ENCODE measurements around the gene CLEC4M. TPM values are rescaled to one million over a fixed set of nuclear protein-coding genes. Genes with fewer than 3 reads are reported as not detected.

The CLEC4M gene
- total RNA-seq, 2 donors from 2014 or later = not detected

GRCh38 chr19:7788933-7789323 lies 25.9 kb downstream of the CLEC4M start:
- H3K4me3 ChIP-seq (ENCODE audit: low read length) = no peak overlapping the region
- Mint-ChIP-seq H3K27ac (no peak overlapping the region), H3K36me3 (ENCODE audit: low read depth) (no peaks in the 10 kb centered on the region), H3K4me3 (peak overlapping the region; percentile 24), H3K9me3 (peaks cover 8% of the 10 kb centered on the region), H3K4me1 (no peaks in the 10 kb centered on the region), H3K27me3 (ENCODE audit: insufficient read depth) (peaks cover 93% of the 10 kb centered on the region)
- no peaks in the 10 kb centered on the region for H3K36me3 ChIP-seq (ENCODE audit: control insufficient read depth, insufficient read depth, low read length)
- H3K4me1 ChIP-seq (ENCODE audit: control insufficient read depth, insufficient read depth, low read length) = no peaks in the 10 kb centered on the region
- no peak overlapping the region for H3K9ac ChIP-seq (ENCODE audit: extremely low read depth, low read length, poor library complexity, severe bottlenecking)
- peaks cover 76% of the 10 kb centered on the region for H3K27me3 ChIP-seq (ENCODE audit: control insufficient read depth, insufficient read depth, low read length, poor library complexity, severe bottlenecking)
- WGBS, 2 experiments (ENCODE audit: insufficient coverage in 1 of 2, insufficient read length in 1 of 2) = 9 to 12% methylated on average over 8 to 23 of the region's 23 CpGs
- no peak for TF ChIP-seq CTCF (conservative IDR thresholded peaks at IDR 0.05)
- no peak for DNase-seq
- H3K27ac ChIP-seq (ENCODE audit: low read depth, low read length) = no peak overlapping the region
- no peaks in the 10 kb centered on the region for H3K9me3 ChIP-seq (ENCODE audit: control insufficient read depth, low read length)

GRCh38 chr19:7789447-7789846 lies 26.4 kb downstream of the CLEC4M start:
- no peak overlapping the region for H3K27ac Mint-ChIP-seq
- no peak overlapping the region for H3K27ac ChIP-seq (ENCODE audit: low read depth, low read length)
- H3K4me1 Mint-ChIP-seq = no peaks in the 10 kb centered on the region
- peaks cover 93% of the 10 kb centered on the region for H3K27me3 Mint-ChIP-seq (ENCODE audit: insufficient read depth)
- H3K4me1 ChIP-seq (ENCODE audit: control insufficient read depth, insufficient read depth, low read length) = no peaks in the 10 kb centered on the region
- no peak for TF ChIP-seq CTCF (conservative IDR thresholded peaks at IDR 0.05)
- H3K27me3 ChIP-seq (ENCODE audit: control insufficient read depth, insufficient read depth, low read length, poor library complexity, severe bottlenecking) = peaks cover 71% of the 10 kb centered on the region
- no peaks in the 10 kb centered on the region for H3K9me3 ChIP-seq (ENCODE audit: control insufficient read depth, low read length)
- no peaks in the 10 kb centered on the region for H3K36me3 Mint-ChIP-seq (ENCODE audit: low read depth)
- peak overlapping the region; percentile 24 for H3K4me3 Mint-ChIP-seq
- no peak overlapping the region for H3K4me3 ChIP-seq (ENCODE audit: low read length)
- WGBS, 2 experiments (ENCODE audit: insufficient coverage in 1 of 2, insufficient read length in 1 of 2) = 20 to 28% methylated on average over 18 to 31 of the region's 31 CpGs
- no peak overlapping the region for H3K9ac ChIP-seq (ENCODE audit: extremely low read depth, low read length, poor library complexity, severe bottlenecking)
- peaks cover 8% of the 10 kb centered on the region for H3K9me3 Mint-ChIP-seq
- peak; percentile 89 for DNase-seq
- no peaks in the 10 kb centered on the region for H3K36me3 ChIP-seq (ENCODE audit: control insufficient read depth, insufficient read depth, low read length)

- no peak overlapping the region for H3K4me3 Mint-ChIP-seq
- H3K36me3 Mint-ChIP-seq (ENCODE audit: low read depth) = no peaks in the 10 kb centered on the region
- Histone ChIP-seq H3K4me1 (ENCODE audit: control insufficient read depth, insufficient read depth, low read length) (no peaks in the 10 kb centered on the region), H3K36me3 (ENCODE audit: control insufficient read depth, insufficient read depth, low read length) (no peaks in the 10 kb centered on the region), H3K9ac (ENCODE audit: extremely low read depth, low read length, poor library complexity, severe bottlenecking) (no peak overlapping the region), H3K4me3 (ENCODE audit: low read length) (no peak overlapping the region), H3K9me3 (ENCODE audit: control insufficient read depth, low read length) (no peaks in the 10 kb centered on the region), H3K27me3 (ENCODE audit: control insufficient read depth, insufficient read depth, low read length, poor library complexity, severe bottlenecking) (peaks cover 61% of the 10 kb centered on the region), H3K27ac (ENCODE audit: low read depth, low read length) (no peak overlapping the region)
- H3K4me1 Mint-ChIP-seq = no peaks in the 10 kb centered on the region
- 91% methylated on average over 13 to 14 of the region's 14 CpGs for WGBS, 2 experiments (ENCODE audit: insufficient coverage in 1 of 2, insufficient read length in 1 of 2)
- TF ChIP-seq CTCF (conservative IDR thresholded peaks at IDR 0.05) = no peak
- H3K27me3 Mint-ChIP-seq (ENCODE audit: insufficient read depth) = peaks cover 90% of the 10 kb centered on the region
- H3K27ac Mint-ChIP-seq = no peak overlapping the region
- no peak for DNase-seq
- peaks cover 8% of the 10 kb centered on the region for H3K9me3 Mint-ChIP-seq
Measured at GRCh38 chr19:7790416-7790815, 27.4 kb downstream of the CLEC4M start.

Data from endodermal cell (in vitro differentiated cells).